B cell (primary cell): ENCODE measurements around the gene RNPEPL1. TPM values are rescaled to one million over a fixed set of nuclear protein-coding genes. Genes with fewer than 3 reads are reported as not detected.
A peak's percentile ranks its signal among the peaks of the same experiment; 100 is the strongest.

ENCODE experiments used
- ATAC-seq: fragments of 200-7000 bp; cut with Tn5 transposase; one replicate; pipeline ENCODE4 v1.10.0; 2021; ENCODE audit warnings: low read depth, mild to moderate bottlenecking, moderate number of reproducible peaks, moderate library complexity
- CTCF ChIA-PET: fragments of 350-600 bp; sonication (Branson Sonifier 250); formaldehyde crosslinking; loops from one replicate; lab custom pipeline; 2021; ENCODE audit warnings: antibody characterized with exemption, inconsistent platforms; lab: Charles Lee
- POLR2A ChIA-PET: fragments of 350-600 bp; sonication (Branson Sonifier 250); formaldehyde crosslinking; loops from one replicate; lab custom pipeline; 2021; ENCODE audit warnings: antibody characterized with exemption; lab: Charles Lee
- DNase-seq: peaks from one replicate; pipeline ENCODE4 v3.0.0; 2013
- H2AFZ ChIP-seq: 2 replicates; pipeline ENCODE4 v1.6.1; 2012; ENCODE audit warnings: mild to moderate bottlenecking, low read depth, low read length; ENCODE audit not compliant: insufficient read depth, poor library complexity, severe bottlenecking
- H3K27ac ChIP-seq, 2 donors: 1 replicate in 1 of 2; 2 replicates in 1 of 2; pipeline ENCODE4 v1.5.1; 2012 to 2013; ENCODE audit warnings: low read length in 2 of 2, mild to moderate bottlenecking in 2 of 2, moderate library complexity in 1 of 2
- H3K27me3 ChIP-seq, 4 experiments: fragments of 200-600 bp in 1 of 4; sonication (generic) in 1 of 4; replicated peaks in 1 of 4; 1 replicate in 2 of 4; 2 replicates in 2 of 4; pipeline versions ENCODE4 v1.6.1 to v1.7.0; 2013 to 2016; ENCODE audit warnings: low read length in 3 of 4, mild to moderate bottlenecking in 2 of 4, mixed read lengths in 1 of 4, moderate library complexity in 1 of 4; ENCODE audit not compliant: insufficient read depth in 4 of 4, control insufficient read depth in 3 of 4; ENCODE audit errors: control extremely low read depth in 1 of 4
- H3K36me3 ChIP-seq, 2 experiments: replicated peaks in 1 of 2; 1 replicate in 1 of 2; 2 replicates in 1 of 2; pipeline versions ENCODE4 v1.6.1 to v1.7.1; 2013; ENCODE audit warnings: low read length in 1 of 2; ENCODE audit not compliant: insufficient read depth in 2 of 2, control insufficient read depth in 1 of 2; ENCODE audit errors: control extremely low read depth in 1 of 2, extremely low read depth in 1 of 2
- H3K4me1 ChIP-seq, 2 donors: fragments of 200-600 bp in 1 of 2; sonication (generic) in 1 of 2; 1 replicate in 1 of 2; 2 replicates in 1 of 2; pipeline versions ENCODE4 v1.5.1 to v1.6.1; 2013 to 2017; ENCODE audit warnings: low read length in 2 of 2; ENCODE audit not compliant: control insufficient read depth in 2 of 2, insufficient read depth in 2 of 2
- H3K4me2 ChIP-seq: replicated peaks from 2 replicates; pipeline ENCODE3; 2012; ENCODE audit warnings: mild to moderate bottlenecking, low read depth, low read length; ENCODE audit not compliant: poor library complexity, severe bottlenecking
- H3K4me3 ChIP-seq, 5 experiments: fragments of 200-600 bp in 1 of 5; sonication (generic) in 1 of 5; 1 replicate in 3 of 5; 2 replicates in 2 of 5; pipeline versions ENCODE4 v1.5.1 to v1.7.0; 2011 to 2016; ENCODE audit warnings: low read length in 4 of 5, mild to moderate bottlenecking in 4 of 5, low read depth in 2 of 5, control low read depth in 1 of 5, moderate library complexity in 1 of 5; ENCODE audit not compliant: insufficient read depth in 1 of 5; ENCODE audit errors: control extremely low read depth in 1 of 5, extremely low read depth in 1 of 5
- H3K79me2 ChIP-seq: fragments of 200-600 bp; sonication (generic); one replicate; pipeline ENCODE4 v1.6.0; 2016; ENCODE audit warnings: low read length; ENCODE audit not compliant: control insufficient read depth, insufficient read depth
- H3K9ac ChIP-seq: fragments of 200-600 bp; sonication (generic); 2 replicates; pipeline ENCODE4 v1.6.1; 2017; ENCODE audit warnings: mild to moderate bottlenecking, low read length, moderate library complexity
- H3K9me3 ChIP-seq, 3 donors: one replicate each; pipeline versions ENCODE4 v1.6.1 to v1.7.1; 2013; ENCODE audit warnings: low read length in 2 of 3; ENCODE audit not compliant: control insufficient read depth in 2 of 3, insufficient read depth in 1 of 3; ENCODE audit errors: control extremely low read depth in 1 of 3
- H4K20me1 ChIP-seq: 2 replicates; pipeline ENCODE4 v1.6.0; 2012; ENCODE audit warnings: mild to moderate bottlenecking, low read length; ENCODE audit not compliant: insufficient read depth, control insufficient read depth, poor library complexity, severe bottlenecking
- H3K27ac Mint-ChIP-seq: one replicate; pipeline ENCODE4 v1.8.0; 2021; ENCODE audit warnings: mixed read lengths
- H3K27me3 Mint-ChIP-seq: one replicate; pipeline ENCODE4 v1.8.0; 2021; ENCODE audit warnings: mixed read lengths
- H3K4me1 Mint-ChIP-seq: one replicate; pipeline ENCODE4 v1.8.0; 2021; ENCODE audit warnings: mixed read lengths
- H3K4me3 Mint-ChIP-seq: one replicate; pipeline ENCODE4 v1.8.0; 2021; ENCODE audit warnings: mixed read lengths
- H3K9me3 Mint-ChIP-seq: one replicate; pipeline ENCODE4 v1.8.0; 2022; ENCODE audit warnings: mixed read lengths; ENCODE audit not compliant: insufficient read depth
- CTCF ChIP-seq: fragments of 200-600 bp; IDR thresholded peaks from one replicate; pipeline ENCODE4 v1.8.0; 2022; ENCODE audit warnings: antibody characterized with exemption, mild to moderate bottlenecking
- EZH2 ChIP-seq: IDR thresholded peaks from 2 replicates; pipeline ENCODE4 v1.6.1; 2012; ENCODE audit warnings: borderline replicate concordance, low read depth, mild to moderate bottlenecking, moderate library complexity, low read length; ENCODE audit not compliant: insufficient read depth, poor library complexity, severe bottlenecking
- WGBS: methylation state at CpG from one replicate; pipeline ENCODE4 v1.1.5; 2013; ENCODE audit warnings: missing lambda C conversion rate; ENCODE audit not compliant: insufficient coverage; 5-methylcytosine and 5-hydroxymethylcytosine counted together
- intact Hi-C: fragments of 100-400 bp; cut with micrococcal nuclease; formaldehyde crosslinking; loops from one replicate; pipeline ENCODE4 v1.10.0; 2022
- polyA plus RNA-seq: library from polyadenylated mRNA; depleted of rRNA; stranded (reverse); fragments of >200 nt; gene quantifications from 2 replicates; pipeline ENCODE4 v1.2.3, GENCODE V29; 2012
- total RNA-seq, 2 donors: library from RNA; stranded (reverse); fragments of 120-200 nt in 1 of 2; gene quantifications; 1 replicate in 1 of 2; 2 replicates in 1 of 2; pipeline versions ENCODE4 v1.2.3 to v1.2.4, GENCODE V29; 2013 to 2022

RNPEPL1 gene
- total and polyA plus RNA-seq, 2 donors (not counting 1 experiment from before 2014, with no cell fraction given), result 103 to 109 TPM

GRCh38 chr2:240624950-240625621 is 56.8 kb downstream of the RNPEPL1 start, which contains the start of gene GPR35:
Gene GPR35, plus strand, starts transcription at chr2:240625480. Its CDS starts 4,473 bp downstream, at chr2:240629953.
- 14% methylated on average over 20 of the region's 23 CpGs for WGBS
- peak; percentile 85 for DNase-seq
- H3K9me3 ChIP-seq, result peaks cover 0 to 6% (median 0%) of the 10 kb centered on the region in 3 donors
- Mint-ChIP-seq H3K9me3 (no peaks in the 10 kb centered on the region), H3K27me3 (peaks cover 15% of the 10 kb centered on the region), H3K27ac (no peak within 1 kb of the TSS), H3K4me1 (peaks cover 11% of the 10 kb centered on the region), H3K4me3 (no peak within 1 kb of the TSS)
- ChIA-PET CTCF (interaction anchor here (0.7 kb wide), 1 partner anchor 112 kb away, joined by 3 read pairs; no protein-coding TSS in a partner anchor), POLR2A (no interaction called here)
- ATAC-seq, result peak; percentile 43
- H3K9ac ChIP-seq, result peak within 1 kb of the TSS; percentile 6
- no peaks in the 10 kb centered on the region for H4K20me1 ChIP-seq
- no peak within 1 kb of the TSS for H2AFZ ChIP-seq
- no peaks in the 10 kb centered on the region for H3K79me2 ChIP-seq
- peak within 1 kb of the TSS; percentile 57 for H3K4me2 ChIP-seq
- peaks cover 41 to 46% of the 10 kb centered on the region in 2 donors for H3K4me1 ChIP-seq
- TF ChIP-seq CTCF, result no peak
- TF ChIP-seq EZH2, result no peak
- no peak within 1 kb of the TSS for H3K4me3 ChIP-seq
- H3K27me3 ChIP-seq, result peaks cover 0 to 10% (median 3%) of the 10 kb centered on the region in 4 experiments
- no peak within 1 kb of the TSS for H3K27ac ChIP-seq
- H3K36me3 ChIP-seq, result no peaks in the 10 kb centered on the region
- intact Hi-C loops, result no loop called here
